ENCODE measurements around the gene SPI1.

The SPI1 gene

DNA sequence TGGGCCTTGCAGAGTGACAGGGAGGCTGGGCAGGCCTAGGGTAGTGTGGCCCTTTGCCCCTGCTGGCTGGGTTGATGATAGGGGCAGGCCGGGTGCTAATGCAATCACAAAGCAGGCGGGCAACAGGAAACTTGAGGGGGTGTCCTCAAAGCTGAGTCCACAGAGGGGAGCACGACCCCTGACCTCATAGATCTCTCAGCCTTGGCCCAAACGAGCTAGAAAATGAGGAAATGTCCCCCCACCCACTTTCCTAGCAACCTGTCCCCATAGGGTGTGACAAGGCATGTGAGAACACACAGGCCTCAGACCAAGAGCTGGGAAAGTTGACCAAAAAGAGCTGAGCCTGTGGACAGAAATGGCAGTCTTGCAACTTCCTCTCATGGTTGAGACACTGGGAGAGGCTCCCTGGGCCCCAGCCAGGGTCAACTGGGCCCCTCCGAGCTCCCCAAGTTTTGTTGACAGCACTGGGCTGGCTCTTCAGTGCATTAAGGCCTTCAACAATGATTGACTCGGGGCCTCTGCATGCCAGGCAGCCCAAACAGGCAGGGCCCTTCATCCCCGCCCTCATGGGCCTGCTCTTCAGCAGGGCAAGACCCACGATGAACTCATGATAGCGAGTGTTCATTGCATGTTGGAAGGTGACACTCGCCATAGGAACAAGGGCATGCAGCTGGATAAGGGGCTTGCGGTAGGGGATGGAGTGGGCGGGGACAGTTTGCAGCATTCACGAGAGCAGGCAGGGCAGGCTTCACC lies 9.8 kb upstream of the SPI1 start:
- DNase-seq: no peak

GRCh38 chr11:47384498-47384897 lies 6.2 kb upstream of the SPI1 start:
- no peak for DNase-seq

DNA sequence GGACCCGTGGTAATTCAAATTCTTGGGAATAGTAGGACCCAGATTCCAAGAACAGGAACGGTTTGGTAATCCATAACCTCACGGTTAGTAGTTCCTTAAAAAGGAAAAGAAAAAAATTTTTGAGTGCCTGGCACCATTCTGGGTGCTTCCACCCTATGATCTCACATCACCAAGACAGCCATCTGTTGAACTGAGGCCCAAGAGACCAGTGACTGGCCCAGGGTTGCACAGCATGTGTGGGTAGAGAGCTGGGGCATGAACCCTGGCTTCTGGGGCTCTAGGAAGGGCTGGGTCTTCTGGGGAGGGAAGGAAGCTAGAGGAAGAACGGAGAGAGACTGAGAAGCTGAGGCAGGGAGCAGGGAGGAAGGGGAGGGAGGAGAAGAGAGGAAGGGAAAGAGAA lies 4.7 kb upstream of the SPI1 start:
- DNase-seq: no peak

DNA sequence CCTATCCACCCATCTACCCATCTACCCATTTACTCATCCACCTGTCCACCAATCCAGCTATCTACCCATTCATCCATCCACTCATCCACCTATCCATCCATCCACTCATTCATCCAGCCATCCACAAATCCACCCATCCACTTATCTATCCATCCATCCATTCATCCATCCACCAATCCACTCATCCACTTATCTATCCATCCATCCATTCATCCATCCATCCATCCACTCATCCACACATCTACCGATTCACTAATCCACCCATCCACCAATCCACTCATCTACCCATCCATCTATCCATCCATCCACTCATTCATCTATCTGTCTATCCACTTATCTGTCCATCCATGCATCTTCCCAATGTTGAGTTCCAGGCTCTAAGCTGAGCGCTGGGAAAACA lies 1.7 kb upstream of the SPI1 start:
- DNase-seq: no peak

DNA sequence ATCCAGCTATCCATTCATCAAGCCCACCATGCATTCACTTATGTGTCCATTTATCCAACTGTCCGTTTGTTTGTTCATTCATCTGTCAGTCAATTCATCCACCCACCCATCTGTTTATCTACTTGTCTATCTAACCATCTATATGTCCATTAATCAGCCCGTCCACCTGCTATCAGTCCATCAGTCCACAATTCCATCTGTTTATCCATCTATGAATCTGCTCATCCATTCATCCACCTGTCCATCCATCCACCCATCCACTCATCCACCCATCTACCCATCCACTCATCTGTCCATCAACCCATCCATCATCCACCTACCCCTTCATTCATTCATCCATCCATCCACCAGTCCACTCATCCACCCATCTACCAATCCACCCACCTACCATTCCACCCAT lies 970 bp upstream of the SPI1 start:
- DNase-seq: no peak

DNA sequence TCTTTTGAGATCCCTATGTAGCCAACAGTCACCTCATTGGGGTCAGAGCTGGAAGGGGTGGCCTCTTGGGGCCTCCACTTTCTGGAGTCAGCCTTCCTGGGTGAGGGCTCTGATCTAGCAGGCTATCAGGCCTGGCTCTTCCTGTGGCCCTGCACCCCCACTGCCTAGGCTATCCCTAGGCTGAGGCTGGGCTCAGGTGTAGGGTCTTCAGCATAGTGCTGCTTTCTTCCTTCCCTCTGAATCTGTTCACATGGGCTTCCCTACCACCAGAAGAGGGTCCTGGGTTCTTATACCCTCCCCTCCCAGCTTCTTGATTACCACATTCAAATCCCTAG lies 456 bp upstream of the SPI1 start:
- DNase-seq: no peak

DNA sequence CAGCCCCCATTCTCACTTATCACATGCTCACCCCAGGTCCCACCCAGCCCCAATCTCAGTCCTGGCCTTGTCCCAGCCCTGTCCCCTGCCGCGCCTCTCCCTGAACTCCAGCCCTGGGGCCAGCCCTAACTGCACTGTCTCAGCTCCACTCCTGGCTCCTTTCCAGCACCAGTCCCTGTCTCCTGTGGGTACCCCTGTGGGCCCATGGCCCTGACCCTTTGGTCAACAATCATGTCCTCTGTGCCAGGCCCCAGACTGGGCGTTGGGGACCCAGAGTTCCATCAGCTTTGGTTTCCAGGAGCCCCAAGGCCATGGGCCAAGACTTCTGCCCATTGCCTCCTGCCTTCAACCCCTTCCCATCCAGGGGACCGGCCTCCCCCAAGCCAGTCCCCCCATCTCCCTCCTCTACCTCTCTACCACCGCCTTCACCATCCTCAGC lies 757 bp downstream of the SPI1 start:
- DNase-seq: no peak

GRCh38 chr11:47376525-47377371 lies 1.6 kb downstream of the SPI1 start:
- no peak for DNase-seq

DNA sequence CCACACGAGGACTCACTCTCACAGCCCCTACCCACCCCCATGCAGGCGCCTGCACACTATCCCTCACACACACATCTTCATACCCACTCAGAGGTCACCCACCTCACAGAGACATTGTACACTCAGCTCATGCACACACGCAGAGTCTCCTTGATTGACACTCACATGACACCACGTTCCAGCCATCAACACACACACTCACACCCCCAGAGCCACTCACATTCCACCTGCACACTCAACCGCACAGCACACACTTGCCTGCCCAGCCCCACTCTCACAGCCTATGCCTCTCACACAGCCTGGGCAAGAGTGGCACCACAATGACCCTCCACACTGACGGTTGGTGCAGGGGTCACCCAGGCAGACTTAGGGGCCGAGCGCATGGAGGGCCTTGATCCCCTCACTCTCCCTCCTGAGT lies 2.2 kb downstream of the SPI1 start:
- no peak for DNase-seq

GRCh38 chr11:47375546-47376085 lies 2.7 kb downstream of the SPI1 start:
- DNase-seq: no peak

DNA sequence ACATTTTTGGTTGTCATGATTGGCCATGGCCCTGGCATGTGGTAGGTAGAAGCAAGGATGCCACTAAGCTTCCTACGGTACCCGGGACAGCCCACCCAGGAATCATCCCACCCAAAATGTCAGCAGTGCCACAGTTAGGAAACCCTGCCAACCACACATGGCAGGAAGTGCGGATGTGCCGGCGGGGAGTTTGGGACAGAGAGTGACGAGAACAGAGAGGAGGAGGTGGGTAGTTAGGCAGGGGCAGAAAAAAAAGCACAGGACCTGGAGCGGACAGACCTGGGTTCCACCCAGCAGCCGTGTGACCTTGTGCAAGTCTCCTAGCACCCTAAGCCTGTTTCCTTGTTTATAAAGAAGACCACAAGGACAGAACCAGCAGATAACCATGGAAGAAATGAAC lies 3.3 kb downstream of the SPI1 start:
- DNase-seq: no peak

DNA sequence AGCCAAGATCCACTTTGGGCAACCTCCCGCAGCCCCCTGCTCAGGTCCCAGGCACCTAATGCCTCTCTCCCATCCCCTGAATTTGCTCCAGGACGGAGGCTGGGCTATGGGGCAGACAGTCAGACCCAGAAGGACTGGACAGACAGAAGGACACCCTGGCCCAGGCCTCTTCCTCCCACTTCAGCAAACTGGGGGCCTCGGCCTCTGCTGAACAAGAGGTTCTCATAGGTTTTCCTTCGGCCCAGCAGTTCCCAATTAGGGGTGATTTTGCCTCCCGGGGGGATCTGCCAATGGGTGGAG lies 3.7 kb downstream of the SPI1 start:
- DNase-seq: no peak

DNA sequence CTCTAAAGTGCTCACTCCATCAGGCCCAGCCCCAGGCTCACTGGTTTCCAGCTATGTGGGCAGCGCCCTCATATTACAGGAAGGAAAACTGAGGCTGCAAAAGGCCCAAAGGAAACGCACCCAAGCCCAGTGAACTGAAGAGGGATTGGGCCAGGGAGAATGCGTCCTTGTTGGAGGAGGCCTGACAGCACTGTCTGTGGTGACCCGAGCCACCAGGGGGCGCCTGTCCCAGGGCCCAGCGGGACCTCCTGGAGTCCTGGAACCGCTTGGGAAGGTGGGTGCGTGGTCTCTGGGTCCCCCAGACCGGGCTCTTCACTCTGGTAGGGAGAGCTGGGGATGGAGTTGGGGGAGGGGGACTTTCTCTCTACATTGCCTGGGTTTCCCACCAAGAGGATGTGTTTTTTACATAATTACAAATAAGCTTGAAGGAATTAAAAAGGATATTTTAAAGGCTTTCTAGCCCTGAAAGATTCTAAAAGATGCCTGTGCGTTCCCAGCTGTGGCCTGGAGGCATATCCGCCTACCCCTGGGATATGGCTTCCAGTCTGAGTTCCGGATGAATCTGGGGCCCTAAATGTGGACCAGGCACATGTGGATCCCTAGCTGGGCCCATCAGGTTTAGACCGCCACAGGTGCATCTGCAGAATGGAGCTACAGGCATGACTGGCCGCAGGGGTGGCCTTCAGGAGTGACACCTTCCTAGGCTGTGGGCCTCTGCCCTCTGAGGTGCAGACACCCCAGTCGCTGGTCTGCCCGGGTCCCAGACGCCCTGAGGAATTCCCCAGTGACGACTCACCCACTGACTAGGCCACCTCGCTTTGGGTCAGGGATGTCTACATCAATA lies 4.2 kb downstream of the SPI1 start:
- peak; percentile 77 for DNase-seq

- no peak for DNase-seq
Observed at GRCh38 chr11:47372422-47372821, 5.9 kb downstream of the SPI1 start.

- no peak for DNase-seq
Observed at GRCh38 chr11:47369676-47370075, 8.7 kb downstream of the SPI1 start.

- DNase-seq: no peak
Observed at GRCh38 chr11:47366020-47366490, 12.3 kb downstream of the SPI1 start.

- DNase-seq: no peak
Observed at GRCh38 chr11:47361419-47361818, 16.9 kb downstream of the SPI1 start.

GRCh38 chr11:47360341-47360740 lies 18.0 kb downstream of the SPI1 start:
- no peak for DNase-seq

DNA sequence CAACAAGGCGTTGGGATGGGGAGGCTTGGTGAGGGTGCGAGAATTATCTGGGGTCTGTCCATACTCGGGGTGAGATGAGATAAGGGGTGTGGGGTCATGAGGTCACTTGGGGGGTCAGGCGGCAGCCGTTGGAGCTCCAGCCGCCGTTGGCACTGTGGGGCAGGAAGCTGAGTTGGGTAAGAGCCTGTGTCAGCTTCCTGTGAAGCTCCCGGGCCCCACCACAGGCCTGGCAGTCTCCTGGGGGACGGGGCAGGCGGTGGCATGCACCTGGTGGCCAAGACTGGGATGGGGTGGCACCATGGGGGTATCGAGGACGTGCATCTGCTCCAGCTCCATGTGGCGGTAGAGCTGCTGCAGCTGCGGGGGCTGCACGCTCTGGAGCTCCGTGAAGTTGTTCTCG lies 18.8 kb downstream of the SPI1 start:
- no peak for DNase-seq

DNA sequence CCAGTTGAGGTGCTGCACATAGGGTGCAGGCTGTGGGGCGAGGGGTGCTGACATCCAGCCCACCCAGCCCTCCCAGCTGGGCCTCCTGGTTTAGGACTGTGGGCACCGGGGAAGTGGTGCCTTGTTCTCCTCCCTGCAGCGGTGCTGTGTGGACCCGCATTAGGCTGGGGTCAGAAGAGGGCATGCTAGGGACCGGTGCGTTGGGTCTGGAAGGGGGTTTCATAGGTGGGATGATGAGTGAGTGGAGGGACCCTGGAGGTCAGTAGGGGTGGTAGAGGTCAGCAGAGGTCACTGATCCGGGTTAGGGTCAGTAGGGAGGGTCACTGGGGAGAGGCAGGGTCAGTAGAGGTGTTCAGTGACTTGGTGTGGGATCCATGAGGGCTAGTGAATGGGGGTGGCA lies 19.2 kb downstream of the SPI1 start:
- DNase-seq: no peak

GRCh38 chr11:47358731-47359051 lies 19.7 kb downstream of the SPI1 start:
- no peak for DNase-seq

- DNase-seq: no peak
Observed at GRCh38 chr11:47357985-47358730, 20.2 kb downstream of the SPI1 start.

DNA sequence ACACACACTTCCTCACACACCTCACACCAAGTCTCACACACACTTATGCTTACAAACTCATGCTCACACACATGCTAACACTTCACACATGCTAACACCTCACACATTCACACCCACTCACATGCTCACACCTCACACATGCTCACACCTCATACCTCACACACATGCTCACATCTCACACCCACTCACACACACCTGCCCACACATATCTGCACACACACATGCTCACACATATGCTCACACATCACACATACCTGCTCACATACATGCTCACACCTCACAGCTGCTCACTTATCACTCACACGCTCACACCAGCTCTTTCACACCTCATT lies 21.4 kb downstream of the SPI1 start:
- DNase-seq: no peak
